K562 (cell line): ENCODE measurements around the gene VEZF1. TPM values are rescaled to one million over a fixed set of nuclear protein-coding genes. Genes with fewer than 3 reads are reported as not detected.

Experiments used
- CREBBP ChIP-seq: IDR thresholded peaks from one replicate; pipeline ENCODE4 v1.6.1; 2012; ENCODE audit warnings: low read depth, mild to moderate bottlenecking, control low read depth, inconsistent platforms, low read length
- DDX20 ChIP-seq: fragments of 450-650 bp; IDR thresholded peaks from 2 replicates; pipeline ENCODE4 v1.6.1; 2016; ENCODE audit warnings: missing genetic modification characterization, low read depth, mild to moderate bottlenecking, missing compliant biosample characterization, moderate library complexity
- DNMT1 ChIP-seq: fragments of 450-650 bp; IDR thresholded peaks from 2 replicates; pipeline ENCODE4 v1.6.1; 2016; ENCODE audit warnings: antibody characterized with exemption, mild to moderate bottlenecking
- MCM3 ChIP-seq: fragments of 450-650 bp; IDR thresholded peaks from 2 replicates; pipeline ENCODE4 v1.6.1; 2016
- RBM15 ChIP-seq: fragments of 200-400 bp; formaldehyde crosslinking; IDR thresholded peaks from 2 replicates; pipeline ENCODE4 v1.6.1; 2018; ENCODE audit warnings: mild to moderate bottlenecking, low read length, moderate library complexity; ENCODE audit not compliant: insufficient read depth
- RBM25 ChIP-seq: fragments of 200-400 bp; formaldehyde crosslinking; IDR thresholded peaks from 2 replicates; pipeline ENCODE4 v1.6.1; 2018; ENCODE audit warnings: low read length, low read depth, moderate library complexity; ENCODE audit not compliant: severe bottlenecking
- SMARCE1 ChIP-seq: fragments of 450-650 bp; IDR thresholded peaks from 2 replicates; pipeline ENCODE4 v1.7.1; 2016; ENCODE audit warnings: mild to moderate bottlenecking
- ZNF197 ChIP-seq: fragments of 200-800 bp; sonication (Bioruptor generic); IDR thresholded peaks from 2 replicates; pipeline ENCODE4 v1.6.1; 2016; ENCODE audit warnings: low read depth, missing genetic modification characterization, missing compliant biosample characterization
- ZNF507 ChIP-seq: conservative IDR thresholded peaks from 2 replicates; pipeline ENCODE4 v1.6.1; 2017; ENCODE audit warnings: missing genetic modification characterization, missing compliant biosample characterization
- ZNF699 ChIP-seq: fragments of 250-450 bp; sonication (Bioruptor Pico); IDR thresholded peaks from 2 replicates; pipeline ENCODE4 v1.8.0; 2021; ENCODE audit warnings: mild to moderate bottlenecking, moderate library complexity; ENCODE audit not compliant: insufficient replicate concordance
- ZSCAN32 ChIP-seq: fragments of 450-650 bp; formaldehyde crosslinking; IDR thresholded peaks from 2 replicates; pipeline ENCODE4 v1.4.0; 2020; ENCODE audit warnings: mild to moderate bottlenecking, moderate library complexity
- polyA plus RNA-seq, 8 experiments: library from polyadenylated mRNA; depleted of rRNA in 4 of 8; stranded (reverse) in 5 of 8; unstranded in 3 of 8; fragments of >200 nt; fragmentation: Nextera tagmentation in 2 of 8; fragmentation: Illumina TruSeq in 1 of 8; extraction: Ambion mirVana in 2 of 8; extraction: Trizol in 1 of 8; gene quantifications; 2 replicates each; pipeline versions ENCODE4 v1.2.1 to v1.2.3, GENCODE V29; 2011 to 2014; ENCODE audit warnings: inconsistent platforms in 1 of 8, missing spikeins in 1 of 8
- total RNA-seq, 7 experiments: library from RNA; depleted of rRNA in 6 of 7; stranded (reverse); fragments of >200 nt in 6 of 7; fragmentation: Illumina TruSeq in 2 of 7; extraction: Trizol in 2 of 7; gene quantifications; 2 replicates each; pipeline versions ENCODE4 v1.2.1 to v1.2.3, GENCODE V29; 2011 to 2021; ENCODE audit warnings: low replicate concordance in 1 of 7
- TF ChIP-seq, protein P1 (sequence below), 2 experiments: fragments of 450-650 bp; IDR thresholded peaks; 2 replicates each; pipeline ENCODE4 v1.6.1; 2016; ENCODE audit warnings: mild to moderate bottlenecking in 2 of 2, borderline replicate concordance in 1 of 2, low read depth in 1 of 2, moderate library complexity in 1 of 2
- TF ChIP-seq, protein P2 (sequence below): fragments of 450-650 bp; IDR thresholded peaks from 2 replicates; pipeline ENCODE4 v1.6.1; 2014; ENCODE audit warnings: low read depth, mild to moderate bottlenecking, moderate library complexity, borderline replicate concordance
- TF ChIP-seq, protein P3 (sequence below): fragments of 250-450 bp; sonication (Bioruptor Pico); IDR thresholded peaks from 2 replicates; pipeline ENCODE4 v1.4.0; 2020; ENCODE audit warnings: mild to moderate bottlenecking, moderate library complexity, borderline replicate concordance

The VEZF1 gene
- total and polyA plus RNA-seq, 9 of the 15 experiments (the other 6 are each of a cell fraction or from before 2014, with no cell fraction given): 9.5 to 33.4 (median 22.1) TPM

DNA sequence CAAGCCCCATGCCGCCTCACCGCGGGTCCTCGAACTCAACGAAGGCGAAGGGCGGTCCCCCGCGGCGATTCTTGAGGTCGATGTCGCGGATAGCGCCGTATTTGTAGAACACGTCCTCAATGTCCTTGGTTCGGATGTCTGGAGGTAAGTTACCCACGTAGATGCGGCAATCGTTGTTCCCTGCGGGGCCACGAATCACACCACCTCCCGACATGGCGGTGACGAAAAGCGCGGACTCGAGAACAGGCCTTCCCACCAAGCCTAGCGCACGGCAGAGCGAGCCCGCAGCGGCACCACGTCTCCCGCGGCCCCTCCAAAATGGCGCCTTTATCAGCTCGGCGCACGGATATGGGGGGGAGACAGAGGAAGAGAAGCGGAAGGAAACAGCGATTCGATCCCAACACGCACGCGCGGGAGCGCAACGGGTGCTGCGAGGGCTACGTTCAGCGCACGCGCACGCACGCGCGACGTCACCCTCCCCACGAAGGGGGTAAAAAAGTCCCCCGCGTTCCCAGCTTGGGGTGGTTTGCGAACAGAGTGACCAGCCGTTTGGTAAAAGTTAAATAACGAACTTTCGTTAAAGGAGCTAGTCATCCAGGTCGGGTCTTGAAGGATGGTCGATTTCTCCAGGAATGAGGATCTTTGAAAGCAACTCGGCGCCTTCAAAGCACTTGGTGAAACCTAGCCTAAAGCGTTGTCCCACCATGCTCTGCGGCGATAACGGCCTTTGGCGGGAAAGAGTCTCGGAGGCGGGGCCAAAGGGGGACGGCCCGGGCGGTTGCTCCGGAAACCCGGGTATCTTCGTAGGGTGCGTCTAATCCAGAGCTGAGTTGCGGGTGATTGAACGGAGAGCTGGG is 19.1 kb upstream of the VEZF1 start, which contains the start of gene SRSF1 (continued):
- TF ChIP-seq, protein P1, sequence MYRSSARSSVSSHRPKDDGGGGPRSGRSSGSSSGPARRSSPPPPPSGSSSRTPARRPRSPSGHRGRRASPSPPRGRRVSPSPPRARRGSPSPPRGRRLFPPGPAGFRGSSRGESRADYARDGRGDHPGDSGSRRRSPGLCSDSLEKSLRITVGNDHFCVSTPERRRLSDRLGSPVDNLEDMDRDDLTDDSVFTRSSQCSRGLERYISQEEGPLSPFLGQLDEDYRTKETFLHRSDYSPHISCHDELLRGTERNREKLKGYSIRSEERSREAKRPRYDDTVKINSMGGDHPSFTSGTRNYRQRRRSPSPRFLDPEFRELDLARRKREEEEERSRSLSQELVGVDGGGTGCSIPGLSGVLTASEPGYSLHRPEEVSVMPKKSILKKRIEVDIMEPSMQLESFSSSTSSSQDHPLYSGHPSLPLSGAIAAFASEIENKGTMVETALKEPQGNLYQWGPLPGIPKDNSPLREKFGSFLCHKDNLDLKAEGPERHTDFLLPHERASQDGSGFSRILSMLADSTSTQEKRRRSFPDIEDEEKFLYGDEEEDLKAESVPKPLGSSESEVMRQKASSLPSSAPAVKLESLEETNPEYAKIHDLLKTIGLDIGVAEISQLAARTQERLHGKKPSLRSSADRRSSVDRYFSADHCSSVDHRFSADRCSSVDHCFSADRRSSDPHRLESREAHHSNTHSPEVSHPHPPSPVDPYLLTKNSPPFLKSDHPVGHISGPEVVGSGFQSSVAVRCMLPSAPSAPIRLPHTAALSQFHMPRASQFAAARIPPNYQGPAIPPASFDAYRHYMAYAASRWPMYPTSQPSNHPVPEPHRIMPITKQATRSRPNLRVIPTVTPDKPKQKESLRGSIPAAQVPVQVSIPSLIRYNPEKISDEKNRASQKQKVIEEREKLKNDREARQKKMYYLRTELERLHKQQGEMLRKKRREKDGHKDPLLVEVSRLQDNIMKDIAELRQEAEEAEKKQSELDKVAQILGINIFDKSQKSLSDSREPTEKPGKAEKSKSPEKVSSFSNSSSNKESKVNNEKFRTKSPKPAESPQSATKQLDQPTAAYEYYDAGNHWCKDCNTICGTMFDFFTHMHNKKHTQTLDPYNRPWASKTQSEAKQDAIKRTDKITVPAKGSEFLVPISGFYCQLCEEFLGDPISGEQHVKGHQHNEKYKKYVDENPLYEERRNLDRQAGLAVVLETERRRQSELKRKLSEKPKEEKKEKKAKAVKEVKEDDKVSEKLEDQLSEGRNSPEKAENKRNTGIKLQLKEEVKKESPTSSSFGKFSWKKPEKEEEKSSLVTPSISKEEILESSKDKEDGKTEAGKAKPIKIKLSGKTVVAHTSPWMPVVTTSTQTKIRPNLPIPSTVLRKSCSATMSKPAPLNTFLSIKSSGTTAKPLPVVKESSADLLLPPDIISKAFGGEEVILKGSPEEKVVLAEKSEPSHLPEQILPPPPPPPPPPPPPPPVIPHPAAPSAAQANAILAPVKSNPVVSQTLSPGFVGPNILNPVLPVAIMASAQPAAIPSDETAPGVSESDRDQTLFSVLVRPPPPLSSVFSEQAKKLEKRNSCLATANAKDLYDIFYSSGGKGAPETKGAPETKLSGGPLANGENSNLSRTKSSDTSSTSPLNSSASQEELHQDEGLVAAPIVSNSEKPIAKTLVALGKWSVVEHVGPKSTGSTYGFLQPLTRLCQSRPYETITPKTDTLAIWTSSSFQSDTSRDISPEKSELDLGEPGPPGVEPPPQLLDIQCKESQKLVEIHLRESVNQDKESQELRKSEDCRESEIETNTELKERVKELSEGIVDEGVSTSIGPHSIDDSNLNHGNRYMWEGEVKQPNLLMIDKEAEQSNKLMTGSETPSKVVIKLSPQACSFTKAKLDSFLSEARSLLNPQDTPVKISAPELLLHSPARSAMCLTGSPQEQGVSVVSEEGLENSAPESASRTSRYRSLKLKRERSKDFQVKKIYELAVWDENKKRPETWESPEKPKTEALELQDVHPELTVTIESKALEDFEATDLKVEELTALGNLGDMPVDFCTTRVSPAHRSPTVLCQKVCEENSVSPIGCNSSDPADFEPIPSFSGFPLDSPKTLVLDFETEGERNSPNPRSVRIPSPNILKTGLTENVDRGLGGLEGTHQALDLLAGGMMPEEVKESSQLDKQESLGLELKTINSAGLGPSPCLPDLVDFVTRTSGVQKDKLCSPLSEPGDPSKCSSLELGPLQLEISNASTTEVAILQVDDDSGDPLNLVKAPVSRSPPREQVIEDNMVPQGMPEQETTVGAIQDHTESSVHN (IDR thresholded peaks at IDR 0.05; ENCODE audit: borderline replicate concordance in 1 of 2, low read depth in 1 of 2): 0 out of 4 replicates have a peak, but pooled peaks of 1 of the 2 experiments have one; percentile 13
- TF ChIP-seq ZSCAN32 (CRISPR knock-in tag) (no peak), ZNF197 (CRISPR knock-in tag) (peak; percentile 86; the same call in 1 of the 2 replicates), CREBBP (no peak), RBM15 (no peak), RBM25 (no peak), SMARCE1 (no peak), ZNF699 (CRISPR knock-in tag) (no peak), ZNF507 (tag) (no peak), DDX20 (tag) (0 out of 2 replicates have a peak, but pooled peaks have one; percentile 28), DNMT1 (no peak), MCM3 (no peak)
- TF ChIP-seq, protein P2, sequence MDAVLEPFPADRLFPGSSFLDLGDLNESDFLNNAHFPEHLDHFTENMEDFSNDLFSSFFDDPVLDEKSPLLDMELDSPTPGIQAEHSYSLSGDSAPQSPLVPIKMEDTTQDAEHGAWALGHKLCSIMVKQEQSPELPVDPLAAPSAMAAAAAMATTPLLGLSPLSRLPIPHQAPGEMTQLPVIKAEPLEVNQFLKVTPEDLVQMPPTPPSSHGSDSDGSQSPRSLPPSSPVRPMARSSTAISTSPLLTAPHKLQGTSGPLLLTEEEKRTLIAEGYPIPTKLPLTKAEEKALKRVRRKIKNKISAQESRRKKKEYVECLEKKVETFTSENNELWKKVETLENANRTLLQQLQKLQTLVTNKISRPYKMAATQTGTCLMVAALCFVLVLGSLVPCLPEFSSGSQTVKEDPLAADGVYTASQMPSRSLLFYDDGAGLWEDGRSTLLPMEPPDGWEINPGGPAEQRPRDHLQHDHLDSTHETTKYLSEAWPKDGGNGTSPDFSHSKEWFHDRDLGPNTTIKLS: peak; percentile 90
- TF ChIP-seq, protein P3, sequence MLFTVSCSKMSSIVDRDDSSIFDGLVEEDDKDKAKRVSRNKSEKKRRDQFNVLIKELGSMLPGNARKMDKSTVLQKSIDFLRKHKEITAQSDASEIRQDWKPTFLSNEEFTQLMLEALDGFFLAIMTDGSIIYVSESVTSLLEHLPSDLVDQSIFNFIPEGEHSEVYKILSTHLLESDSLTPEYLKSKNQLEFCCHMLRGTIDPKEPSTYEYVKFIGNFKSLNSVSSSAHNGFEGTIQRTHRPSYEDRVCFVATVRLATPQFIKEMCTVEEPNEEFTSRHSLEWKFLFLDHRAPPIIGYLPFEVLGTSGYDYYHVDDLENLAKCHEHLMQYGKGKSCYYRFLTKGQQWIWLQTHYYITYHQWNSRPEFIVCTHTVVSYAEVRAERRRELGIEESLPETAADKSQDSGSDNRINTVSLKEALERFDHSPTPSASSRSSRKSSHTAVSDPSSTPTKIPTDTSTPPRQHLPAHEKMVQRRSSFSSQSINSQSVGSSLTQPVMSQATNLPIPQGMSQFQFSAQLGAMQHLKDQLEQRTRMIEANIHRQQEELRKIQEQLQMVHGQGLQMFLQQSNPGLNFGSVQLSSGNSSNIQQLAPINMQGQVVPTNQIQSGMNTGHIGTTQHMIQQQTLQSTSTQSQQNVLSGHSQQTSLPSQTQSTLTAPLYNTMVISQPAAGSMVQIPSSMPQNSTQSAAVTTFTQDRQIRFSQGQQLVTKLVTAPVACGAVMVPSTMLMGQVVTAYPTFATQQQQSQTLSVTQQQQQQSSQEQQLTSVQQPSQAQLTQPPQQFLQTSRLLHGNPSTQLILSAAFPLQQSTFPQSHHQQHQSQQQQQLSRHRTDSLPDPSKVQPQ (CRISPR knock-in tag): no peak
